ENCODE results near the gene PSMA5. TPM values are rescaled to one million over a fixed set of nuclear protein-coding genes. Genes with fewer than 3 reads are reported as not detected.

Gene PSMA5
- total and polyA plus RNA-seq, 2 of the 13 experiments (the other 11 are each of a cell fraction or from before 2014, with no cell fraction given), result 140 to 169 TPM

DNA sequence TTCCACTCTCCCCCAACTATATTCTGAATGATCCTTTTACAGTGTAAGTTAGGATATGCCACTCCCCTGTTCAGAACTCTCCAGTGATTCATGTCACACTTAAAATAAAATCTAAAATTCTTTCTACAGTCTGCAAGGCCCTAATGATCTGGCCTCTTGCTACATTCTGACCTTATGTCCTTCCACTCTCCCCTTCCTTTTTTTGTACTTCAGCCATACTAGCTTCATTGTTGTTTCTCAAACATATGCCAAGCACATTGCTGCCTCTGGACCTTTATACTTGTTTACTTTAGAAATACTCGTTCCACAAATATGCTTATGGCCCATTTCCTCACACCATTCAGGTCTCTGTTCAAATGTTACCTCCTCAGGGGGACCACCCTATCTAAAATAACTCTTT lies 14.8 kb upstream of the PSMA5 start (continued):
- TF ChIP-seq MED1 (CRISPR knock-in tag; IDR thresholded peaks at IDR 0.05) (0 out of 2 replicates have a peak, but pooled peaks have one; percentile 18), TMF1 (CRISPR knock-in tag; IDR thresholded peaks at IDR 0.05; ENCODE audit: low read depth) (no peak), ZNF660 (CRISPR knock-in tag; IDR thresholded peaks at IDR 0.05; ENCODE audit: borderline replicate concordance, low read depth) (no peak), NR2F1 (CRISPR knock-in tag; IDR thresholded peaks at IDR 0.05) (peak; percentile 70 to 93; a peak in 3 of 4 replicates), ZC3H13 (CRISPR knock-in tag; IDR thresholded peaks at IDR 0.05) (no peak), NR2F2 (IDR thresholded peaks at IDR 0.05; ENCODE audit: borderline replicate concordance, low read depth) (peak; percentile 90), ZMYM3 (CRISPR knock-in tag; IDR thresholded peaks at IDR 0.05) (0 out of 2 replicates have a peak, but pooled peaks have one; percentile 22), KMT2B (CRISPR knock-in tag; IDR thresholded peaks at IDR 0.05) (no peak), HDAC2 (CRISPR knock-in tag; IDR thresholded peaks at IDR 0.05) (peak; percentile 44; the same call in 1 of the 2 replicates), TEAD3 (CRISPR knock-in tag; optimal IDR thresholded peaks at IDR 0.05; ENCODE audit: borderline replicate concordance) (peak; percentile 83), PAX8 (CRISPR knock-in tag; IDR thresholded peaks at IDR 0.05; ENCODE audit: borderline replicate concordance) (no peak), ARNTL (CRISPR knock-in tag; IDR thresholded peaks at IDR 0.05) (no peak), ZFP37 (CRISPR knock-in tag; IDR thresholded peaks at IDR 0.05; ENCODE audit: borderline replicate concordance) (no peak), CREM (IDR thresholded peaks at IDR 0.05) (peak; percentile 36; the same call in 1 of the 2 replicates), CREM (CRISPR knock-in tag; IDR thresholded peaks at IDR 0.05) (no peak)
- TF ChIP-seq, protein P1, sequence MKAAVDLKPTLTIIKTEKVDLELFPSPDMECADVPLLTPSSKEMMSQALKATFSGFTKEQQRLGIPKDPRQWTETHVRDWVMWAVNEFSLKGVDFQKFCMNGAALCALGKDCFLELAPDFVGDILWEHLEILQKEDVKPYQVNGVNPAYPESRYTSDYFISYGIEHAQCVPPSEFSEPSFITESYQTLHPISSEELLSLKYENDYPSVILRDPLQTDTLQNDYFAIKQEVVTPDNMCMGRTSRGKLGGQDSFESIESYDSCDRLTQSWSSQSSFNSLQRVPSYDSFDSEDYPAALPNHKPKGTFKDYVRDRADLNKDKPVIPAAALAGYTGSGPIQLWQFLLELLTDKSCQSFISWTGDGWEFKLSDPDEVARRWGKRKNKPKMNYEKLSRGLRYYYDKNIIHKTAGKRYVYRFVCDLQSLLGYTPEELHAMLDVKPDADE (CRISPR knock-in tag; IDR thresholded peaks at IDR 0.05), result no peak
- TF ChIP-seq, protein P2, sequence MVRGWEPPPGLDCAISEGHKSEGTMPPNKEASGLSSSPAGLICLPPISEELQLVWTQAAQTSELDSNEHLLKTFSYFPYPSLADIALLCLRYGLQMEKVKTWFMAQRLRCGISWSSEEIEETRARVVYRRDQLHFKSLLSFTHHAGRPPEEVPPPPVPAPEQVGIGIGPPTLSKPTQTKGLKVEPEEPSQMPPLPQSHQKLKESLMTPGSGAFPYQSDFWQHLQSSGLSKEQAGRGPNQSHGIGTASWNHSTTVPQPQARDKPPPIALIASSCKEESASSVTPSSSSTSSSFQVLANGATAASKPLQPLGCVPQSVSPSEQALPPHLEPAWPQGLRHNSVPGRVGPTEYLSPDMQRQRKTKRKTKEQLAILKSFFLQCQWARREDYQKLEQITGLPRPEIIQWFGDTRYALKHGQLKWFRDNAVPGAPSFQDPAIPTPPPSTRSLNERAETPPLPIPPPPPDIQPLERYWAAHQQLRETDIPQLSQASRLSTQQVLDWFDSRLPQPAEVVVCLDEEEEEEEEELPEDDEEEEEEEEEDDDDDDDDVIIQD (CRISPR knock-in tag; IDR thresholded peaks at IDR 0.05; ENCODE audit: low read depth), result 0 out of 2 replicates have a peak, but pooled peaks have one; percentile 13
